Right lobe of liver (tissue), 4 donors: ENCODE results near the gene PHLDB2.

Source experiments
- CTCF ChIP-seq, 4 donors: fragments of 200-600 bp in 3 of 4; fragments of 450-650 bp in 1 of 4; IDR thresholded peaks; one replicate each; pipeline versions ENCODE4 v1.5.1 to v1.8.0; 2016 to 2022; ENCODE audit warnings: antibody characterized with exemption in 4 of 4, mild to moderate bottlenecking in 2 of 4
- POLR2A ChIP-seq: fragments of 450-650 bp; IDR thresholded peaks from one replicate; pipeline ENCODE4 v1.6.1; 2017; ENCODE audit warnings: antibody characterized with exemption, mild to moderate bottlenecking
- donor health status: DM: no; HTN: no; CAD: no.
- donor health status: DM: no; HTN: no; CAD: no.
- donor health status: DM: no; HTN: yes; CAD: no.

GRCh38 chr3:111861391-111861790 is 2.3 kb downstream of the PHLDB2 start:
- TF ChIP-seq CTCF (IDR thresholded peaks at IDR 0.05) (no peak), POLR2A (no peak)
